NCI-H1930 (cell line): ENCODE data around the gene ACVRL1.

ENCODE experiments used
- DNase-seq, 2 experiments: peaks; one replicate each; lab custom pipeline; 2025; lab: John Stamatoyannopoulos, UW

Gene ACVRL1

DNA sequence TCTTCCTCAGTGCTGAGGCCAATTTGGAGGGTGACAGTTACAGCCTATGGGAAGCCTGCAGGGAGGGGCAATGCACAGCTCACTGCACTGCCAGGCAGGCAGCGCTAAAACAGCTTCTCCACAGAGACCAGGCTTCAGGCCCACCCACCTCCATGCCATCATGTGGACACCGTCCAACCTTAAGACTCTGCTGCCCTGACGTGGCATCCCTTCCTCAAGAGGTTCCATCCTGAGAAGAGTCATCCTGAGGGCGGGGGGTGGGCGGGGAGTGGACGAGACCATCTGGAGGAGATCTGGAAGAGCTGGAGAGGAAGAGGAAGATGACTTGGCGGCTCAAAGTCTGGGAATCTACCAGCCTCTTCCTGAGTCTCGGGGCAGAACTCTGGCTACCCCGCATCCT is 8.4 kb upstream of the ACVRL1 start:
- no peak for DNase-seq

DNA sequence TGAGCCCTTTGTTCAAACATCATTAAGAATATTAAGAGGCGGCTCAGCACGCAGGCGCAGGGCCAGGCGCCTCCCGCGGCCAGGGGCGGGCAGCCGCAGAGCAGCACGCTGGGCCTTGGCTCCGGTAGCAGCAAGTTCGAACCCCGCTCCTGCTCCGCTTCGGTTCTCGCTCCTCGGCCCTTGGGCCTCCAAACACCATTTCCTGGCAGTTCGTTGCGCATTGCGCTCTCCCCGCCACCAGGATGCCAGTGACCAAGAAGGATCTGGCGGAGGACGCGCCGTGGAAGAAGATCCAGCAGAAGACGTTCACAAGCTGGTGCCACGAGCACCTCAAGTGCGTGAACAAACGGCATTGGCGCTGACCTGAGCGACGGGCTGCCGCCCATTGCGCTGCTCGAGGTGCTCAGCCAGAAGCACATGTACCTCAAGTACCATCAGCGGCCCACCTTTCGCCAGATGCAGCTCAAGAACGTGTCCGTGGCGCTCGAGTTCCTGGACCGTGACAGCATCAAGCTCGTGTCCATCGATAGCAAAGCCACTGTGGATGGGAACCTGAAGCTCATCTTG is 6.9 kb upstream of the ACVRL1 start:
- no peak for DNase-seq

DNA sequence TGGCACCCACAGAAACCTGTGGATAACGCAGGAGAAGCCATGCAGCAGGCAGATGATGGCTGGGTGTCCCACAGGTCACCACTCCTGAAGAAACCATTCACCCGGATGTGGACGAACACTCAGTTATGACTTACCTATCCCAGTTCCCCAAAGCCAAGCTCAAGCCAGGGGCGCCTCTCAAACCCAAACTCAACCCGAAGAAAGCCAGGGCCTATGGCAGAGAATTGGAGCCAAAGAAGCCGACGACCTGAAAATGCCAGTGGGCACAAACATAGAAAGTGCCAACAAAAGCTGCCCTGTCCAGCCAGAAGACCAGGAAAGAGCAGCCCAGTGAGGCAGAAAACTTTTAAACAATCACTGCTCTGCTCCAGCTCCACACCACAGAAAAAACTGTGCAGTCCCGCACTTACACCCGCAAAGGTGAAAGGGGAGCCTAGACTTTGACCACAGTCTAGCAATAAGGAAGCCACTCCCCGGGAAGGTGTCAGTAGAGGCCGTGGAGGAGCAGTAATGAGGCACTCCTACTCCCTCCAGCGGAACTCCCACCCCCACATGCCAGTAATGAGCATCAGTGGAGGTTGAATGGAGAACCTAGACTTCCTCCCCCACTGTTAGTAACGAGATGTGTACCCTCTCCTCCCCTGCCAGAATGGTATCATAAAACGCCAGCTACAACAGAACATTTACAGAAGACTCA is 6.0 kb upstream of the ACVRL1 start:
- no peak for DNase-seq

DNA sequence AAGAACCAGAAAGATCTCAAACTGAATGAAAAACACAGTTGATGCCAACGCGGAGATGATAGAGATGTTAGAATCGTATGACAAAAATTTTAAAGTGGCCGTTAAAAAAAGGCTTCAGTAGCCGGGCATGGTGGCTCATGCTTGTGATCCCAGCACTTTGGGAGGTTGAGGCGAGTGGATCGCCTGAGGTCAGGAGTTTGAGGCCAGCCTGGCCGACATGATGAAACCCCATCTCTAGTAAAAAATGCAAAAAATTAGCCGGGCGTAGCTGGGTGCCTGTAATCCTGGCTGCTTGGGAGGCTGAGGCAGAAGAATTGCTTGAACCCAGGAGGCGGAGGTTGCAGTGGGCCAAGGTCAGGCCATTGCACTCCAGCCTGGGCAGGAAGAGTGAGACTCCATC is 5.4 kb upstream of the ACVRL1 start:
- no peak for DNase-seq

DNA sequence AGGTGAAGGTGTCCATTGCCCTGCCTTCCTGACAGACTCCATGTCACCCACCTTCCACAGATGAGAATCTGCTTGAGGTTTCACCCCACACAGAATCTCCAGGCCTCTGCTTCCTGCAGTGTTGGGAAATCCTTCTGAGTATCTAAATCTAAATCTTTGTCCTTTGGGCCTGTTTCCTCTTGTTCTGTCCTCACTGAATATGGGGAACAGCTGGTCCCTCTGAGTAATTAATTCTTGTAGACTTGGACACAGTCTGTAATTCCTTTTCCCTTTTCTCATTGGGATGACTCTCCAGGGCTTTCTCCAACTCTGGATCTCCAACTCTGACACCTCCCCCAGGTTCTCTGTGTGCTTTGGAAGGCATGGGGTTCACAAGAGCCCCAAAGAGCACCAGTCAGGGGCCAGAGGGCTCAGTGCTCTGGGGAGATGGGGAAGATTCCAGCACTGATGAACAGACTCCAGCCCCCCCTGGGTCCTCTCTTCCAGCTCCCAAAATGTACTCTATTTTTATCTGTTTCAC is 2.3 kb upstream of the ACVRL1 start:
- DNase-seq, result no peak

DNA sequence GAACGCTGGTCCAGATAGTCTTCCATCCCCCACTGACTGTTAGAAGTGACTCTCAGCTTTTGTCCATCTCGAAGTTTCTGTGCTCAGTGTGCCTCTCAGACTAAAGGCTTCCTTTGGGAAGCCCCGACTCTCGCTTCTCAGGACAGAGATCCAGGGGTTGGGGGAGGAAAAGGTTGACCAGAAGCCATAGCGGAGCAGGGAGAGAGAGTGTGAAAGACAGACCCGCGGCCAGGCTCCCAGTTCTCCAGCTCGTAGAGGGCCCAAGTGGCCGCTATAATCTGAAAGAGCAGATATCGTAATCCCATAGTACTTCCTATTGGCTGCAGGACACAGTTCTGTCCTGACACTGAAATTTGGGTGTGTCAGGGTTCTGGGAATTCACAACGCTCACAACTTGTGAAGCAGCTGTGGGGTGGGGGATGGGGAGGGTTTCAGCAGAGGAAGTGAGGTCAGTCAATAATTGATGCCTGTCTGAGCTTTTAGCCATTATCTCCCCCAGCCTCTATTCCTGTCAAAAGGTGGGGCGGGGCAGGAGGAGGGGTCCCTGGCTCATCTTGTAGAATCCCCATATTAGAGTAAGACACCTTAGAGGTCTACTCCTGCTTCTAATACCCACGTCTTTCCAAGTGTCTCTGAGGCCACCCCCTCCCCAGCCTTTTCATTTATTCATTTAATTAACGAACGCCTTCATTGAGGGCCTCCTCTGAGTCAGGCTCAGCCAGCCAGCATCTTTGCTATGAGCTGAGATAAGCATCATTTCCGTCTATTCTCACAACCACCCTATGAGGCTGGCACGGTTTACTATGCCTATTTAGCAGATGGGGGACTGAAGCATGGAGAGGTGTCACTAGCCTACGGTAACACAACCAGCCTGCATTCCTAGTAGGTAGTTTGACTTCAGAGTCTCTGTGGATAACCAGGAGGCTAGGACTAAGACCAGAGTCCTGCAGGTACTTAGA is 1.6 kb upstream of the ACVRL1 start:
- no peak for DNase-seq

DNA sequence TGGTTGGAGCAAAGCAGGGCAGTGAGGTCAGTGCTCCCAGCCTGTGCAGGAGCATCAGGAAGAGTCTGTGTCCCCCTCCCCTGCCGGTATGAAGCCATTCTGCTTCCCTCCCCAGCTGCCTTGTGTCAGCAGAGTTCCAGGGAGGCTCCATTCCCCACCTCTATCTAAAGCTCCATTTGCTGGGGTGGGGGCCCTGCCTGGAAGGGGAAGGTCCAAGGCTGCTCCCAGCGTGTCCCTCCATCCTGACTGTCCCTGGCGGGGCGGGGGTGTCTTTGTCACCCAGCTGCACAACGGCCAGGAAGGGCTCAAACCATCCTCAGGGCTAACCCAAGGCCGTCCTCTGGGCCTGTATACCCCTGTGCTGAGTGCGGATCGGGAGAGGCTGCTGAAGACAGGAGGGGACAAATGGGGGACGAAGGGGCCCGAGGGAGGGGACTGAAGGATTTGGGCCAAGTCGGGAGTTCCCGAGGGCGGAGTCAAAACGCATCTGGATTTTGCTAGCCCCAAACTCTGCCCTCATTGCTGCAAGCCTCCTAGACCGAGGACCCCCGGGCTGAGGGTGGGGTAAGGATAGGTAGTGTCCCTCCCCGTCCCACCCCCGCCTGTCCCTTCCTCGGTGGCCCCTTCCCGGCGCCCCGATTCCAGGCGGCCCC is 748 bp upstream of the ACVRL1 start:
- DNase-seq, result no peak

DNA sequence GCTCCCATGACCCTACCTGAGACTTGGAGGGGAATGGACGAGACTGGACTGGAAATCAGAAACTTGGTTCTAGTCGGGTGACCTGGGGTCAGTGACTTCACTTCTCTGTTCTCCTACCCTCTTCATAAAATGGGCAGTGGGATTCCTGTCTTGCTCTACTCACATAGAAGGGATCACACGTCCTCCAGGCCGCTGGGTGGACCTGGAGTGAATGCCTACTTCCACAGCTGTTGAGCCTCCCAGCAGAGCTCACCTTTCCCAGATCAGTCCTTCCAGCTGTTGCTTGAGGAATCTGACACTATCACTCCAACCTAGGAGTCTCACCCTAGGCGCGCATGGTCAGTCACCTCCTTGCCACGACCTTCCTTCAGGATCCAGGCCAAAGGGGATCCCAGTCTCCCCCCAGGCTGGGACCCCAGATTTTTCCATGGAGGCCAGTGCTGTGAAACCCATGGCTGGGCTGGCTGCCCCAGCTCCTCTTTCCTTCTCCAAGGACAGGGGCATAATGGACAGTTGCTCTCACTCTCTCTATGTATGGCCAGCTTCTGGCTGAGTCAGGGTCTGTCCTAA is 637 bp downstream of the ACVRL1 start:
- no peak for DNase-seq

DNA sequence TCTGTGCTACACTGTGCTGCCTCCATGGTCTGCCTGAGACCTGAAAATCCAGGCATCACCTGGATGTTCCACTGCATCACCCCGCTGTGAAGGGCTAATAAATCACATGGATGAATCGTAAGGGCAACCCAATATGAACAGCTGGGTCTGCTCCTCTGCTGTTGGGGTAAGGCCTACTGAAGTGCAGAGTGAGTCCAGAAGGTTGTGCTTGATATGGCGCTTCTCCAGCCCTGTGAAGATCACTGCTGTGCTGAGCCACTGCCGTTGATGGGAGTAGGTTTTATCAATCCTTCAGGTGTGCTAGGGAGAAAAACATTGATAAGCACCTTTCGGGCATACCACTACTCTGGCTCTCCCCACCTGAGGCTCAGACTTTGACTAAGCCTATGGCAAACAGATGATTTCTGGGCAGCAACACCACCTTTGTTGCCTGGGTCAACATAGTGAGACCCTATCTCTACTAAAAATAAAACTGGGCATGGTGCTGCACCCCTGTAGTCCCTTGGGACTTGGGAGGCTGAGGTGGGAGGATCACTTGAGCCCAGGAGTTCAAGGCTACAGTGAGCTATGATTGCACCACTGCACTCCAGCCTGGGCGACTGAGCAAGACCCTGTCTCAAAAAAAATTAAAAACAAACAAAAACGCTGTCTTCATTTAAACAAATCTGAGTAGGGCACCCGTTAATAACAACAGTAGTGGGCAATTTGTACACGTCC is 1.7 kb downstream of the ACVRL1 start:
- DNase-seq, result no peak

DNA sequence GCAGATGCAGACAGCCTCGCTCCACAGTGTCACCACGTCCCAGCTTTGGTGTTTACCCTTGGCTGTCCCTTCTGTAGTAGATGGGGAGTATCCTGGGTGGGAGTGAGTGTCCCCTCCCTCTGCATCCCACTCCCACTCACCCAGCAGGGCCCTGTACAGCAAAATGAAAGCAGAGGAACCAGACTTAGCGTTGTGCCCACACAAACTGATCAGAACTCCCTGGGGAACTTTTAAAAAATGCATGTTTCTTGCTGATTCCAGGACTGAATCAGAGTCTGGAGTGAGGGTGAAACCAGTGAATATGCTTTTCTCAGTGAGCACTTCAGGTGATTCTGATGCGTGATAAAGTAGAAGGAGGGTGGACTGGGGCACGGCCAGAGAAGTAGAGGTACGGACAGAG is 2.9 kb downstream of the ACVRL1 start:
- no peak for DNase-seq

DNA sequence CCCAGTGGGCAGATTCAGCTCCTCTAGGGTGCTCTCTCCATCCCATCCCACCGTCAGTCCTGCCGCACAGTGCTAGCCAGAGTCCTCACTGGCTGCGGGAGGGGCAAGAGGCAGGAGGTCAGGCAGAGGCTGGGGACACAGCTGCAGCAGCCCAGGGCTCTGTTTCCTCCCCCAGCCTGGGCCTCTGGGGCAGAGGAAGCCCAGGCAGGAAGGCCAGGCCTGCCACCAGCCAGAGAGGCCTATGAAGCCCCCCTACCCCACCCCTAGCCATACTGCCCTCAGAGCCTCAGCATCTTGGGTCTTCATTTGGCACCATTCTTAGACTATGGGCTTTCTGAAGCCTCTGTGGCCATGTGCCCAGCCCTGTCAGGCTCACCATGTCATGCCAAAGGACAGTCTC is 3.4 kb downstream of the ACVRL1 start:
- no peak for DNase-seq

DNA sequence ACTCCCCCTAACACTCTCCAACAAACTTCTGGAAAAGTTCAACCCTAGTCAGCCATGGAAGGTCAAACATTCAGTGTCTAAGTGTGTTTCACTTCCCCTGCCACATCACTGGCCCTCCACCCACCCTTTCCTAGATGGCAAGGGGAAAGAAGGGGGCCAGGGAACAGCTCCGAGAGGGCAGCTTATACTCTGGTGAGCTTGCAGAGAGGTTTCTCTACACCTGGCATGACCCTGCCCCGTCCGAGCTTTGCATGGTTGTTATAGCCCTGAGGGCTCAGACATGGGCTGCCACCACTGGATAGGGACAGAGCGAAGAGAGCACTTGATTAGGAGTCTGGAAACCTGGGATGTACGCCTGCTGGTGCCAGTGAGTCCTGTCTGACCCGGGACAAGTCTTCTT is 4.0 kb downstream of the ACVRL1 start:
- DNase-seq, result no peak

DNA sequence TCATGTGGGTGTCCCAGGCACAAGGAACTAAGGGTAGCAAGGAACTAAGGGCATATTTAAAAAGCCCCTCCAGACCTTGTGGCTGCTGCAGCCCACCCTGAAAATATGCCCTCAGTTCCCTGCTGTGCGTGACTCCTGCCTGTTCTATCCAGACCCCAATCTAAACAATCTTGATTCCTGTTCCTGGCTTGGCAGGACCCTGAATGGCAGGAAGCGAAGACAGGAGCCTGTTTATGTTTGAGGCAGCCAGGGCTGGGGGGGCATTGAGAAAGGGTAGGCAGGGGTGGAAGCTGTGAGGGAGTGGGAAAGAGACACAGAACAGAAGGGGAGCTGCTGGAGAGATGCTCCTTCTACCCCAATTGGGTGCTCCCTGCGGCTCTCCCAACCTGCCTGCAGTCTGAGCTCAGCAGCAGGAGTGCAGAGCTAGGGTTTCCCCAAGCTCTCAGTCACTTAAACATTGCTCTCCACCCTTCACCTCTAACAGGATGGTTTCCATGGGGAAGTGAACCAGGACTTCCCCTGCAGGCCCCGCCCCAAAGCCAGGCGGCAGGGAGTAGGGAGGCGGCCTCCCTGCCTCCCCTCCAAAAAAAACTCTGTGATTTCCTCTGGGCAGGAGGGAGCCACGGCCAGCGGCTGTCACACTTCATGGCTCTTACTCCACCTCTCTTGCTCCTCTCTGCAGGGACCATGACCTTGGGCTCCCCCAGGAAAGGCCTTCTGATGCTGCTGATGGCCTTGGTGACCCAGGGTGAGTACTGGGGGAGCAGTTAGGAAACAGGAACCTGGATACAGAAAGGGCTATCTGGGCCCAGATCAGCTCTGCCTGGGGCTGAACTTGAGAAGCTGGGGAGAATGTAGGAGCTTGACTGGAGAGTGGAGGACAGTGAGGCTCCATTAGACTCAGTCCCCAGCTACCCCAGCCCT is 4.7 kb downstream of the ACVRL1 start:
- DNase-seq, result no peak

DNA sequence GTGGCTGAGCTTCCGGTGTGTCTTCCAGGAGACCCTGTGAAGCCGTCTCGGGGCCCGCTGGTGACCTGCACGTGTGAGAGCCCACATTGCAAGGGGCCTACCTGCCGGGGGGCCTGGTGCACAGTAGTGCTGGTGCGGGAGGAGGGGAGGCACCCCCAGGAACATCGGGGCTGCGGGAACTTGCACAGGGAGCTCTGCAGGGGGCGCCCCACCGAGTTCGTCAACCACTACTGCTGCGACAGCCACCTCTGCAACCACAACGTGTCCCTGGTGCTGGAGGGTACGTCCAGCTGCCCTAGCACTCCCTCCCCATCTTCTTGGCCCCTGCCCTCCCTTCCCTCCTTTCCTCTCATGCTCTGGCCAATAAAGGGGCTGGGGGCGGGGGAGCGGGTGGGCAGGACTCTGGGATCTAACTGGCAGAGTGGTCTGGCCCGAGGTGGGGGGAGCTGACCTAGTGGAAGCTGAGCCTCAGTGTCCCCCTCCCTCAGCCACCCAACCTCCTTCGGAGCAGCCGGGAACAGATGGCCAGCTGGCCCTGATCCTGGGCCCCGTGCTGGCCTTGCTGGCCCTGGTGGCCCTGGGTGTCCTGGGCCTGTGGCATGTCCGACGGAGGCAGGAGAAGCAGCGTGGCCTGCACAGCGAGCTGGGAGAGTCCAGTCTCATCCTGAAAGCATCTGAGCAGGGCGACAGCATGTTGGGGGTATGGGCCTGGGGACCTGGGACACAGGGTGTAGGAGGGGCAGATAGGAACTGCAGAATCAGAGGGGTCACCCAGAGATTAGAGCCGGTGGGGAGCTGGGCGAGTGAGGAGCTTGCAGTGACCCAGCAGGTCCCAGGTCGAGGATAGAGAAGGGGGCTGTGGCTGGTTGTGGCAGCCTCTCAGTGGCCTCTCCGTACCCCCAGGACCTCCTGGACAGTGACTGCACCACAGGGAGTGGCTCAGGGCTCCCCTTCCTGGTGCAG is 6.0 kb downstream of the ACVRL1 start:
- no peak for DNase-seq

DNA sequence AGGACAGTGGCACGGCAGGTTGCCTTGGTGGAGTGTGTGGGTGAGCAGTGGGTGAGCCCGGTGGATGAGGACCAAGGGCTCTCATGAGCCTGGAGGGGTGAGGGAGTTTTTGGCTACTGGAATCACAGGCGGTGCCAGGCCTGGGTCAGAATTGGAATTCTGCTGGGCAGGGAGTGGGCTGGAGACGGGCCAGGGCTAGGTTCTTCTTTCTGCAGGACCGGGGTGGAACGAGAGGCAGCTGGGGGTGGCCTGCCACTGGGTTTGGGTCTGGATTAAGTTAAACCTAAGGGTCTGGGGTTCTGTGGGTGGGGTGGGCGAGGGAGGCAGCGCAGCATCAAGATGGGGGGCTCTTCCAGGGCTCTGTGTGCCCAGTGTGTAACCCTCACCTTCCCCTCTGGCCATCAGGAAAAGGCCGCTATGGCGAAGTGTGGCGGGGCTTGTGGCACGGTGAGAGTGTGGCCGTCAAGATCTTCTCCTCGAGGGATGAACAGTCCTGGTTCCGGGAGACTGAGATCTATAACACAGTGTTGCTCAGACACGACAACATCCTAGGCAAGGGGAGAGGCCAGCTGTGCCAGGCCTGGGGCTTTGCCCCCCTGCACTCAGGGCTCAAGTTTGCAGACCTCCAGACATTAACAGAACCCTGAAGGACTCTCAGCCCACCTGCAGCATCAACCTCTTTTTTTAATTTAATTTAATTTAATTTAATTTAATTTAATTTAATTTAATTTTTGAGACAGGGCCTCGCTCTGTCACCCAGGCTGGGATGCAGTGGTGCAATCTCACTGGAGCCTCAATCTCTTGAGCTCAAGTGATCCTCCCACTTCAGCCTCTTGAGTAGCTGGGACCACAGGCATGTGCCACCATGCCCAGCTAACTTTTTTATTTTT is 7.0 kb downstream of the ACVRL1 start:
- DNase-seq, result no peak

DNA sequence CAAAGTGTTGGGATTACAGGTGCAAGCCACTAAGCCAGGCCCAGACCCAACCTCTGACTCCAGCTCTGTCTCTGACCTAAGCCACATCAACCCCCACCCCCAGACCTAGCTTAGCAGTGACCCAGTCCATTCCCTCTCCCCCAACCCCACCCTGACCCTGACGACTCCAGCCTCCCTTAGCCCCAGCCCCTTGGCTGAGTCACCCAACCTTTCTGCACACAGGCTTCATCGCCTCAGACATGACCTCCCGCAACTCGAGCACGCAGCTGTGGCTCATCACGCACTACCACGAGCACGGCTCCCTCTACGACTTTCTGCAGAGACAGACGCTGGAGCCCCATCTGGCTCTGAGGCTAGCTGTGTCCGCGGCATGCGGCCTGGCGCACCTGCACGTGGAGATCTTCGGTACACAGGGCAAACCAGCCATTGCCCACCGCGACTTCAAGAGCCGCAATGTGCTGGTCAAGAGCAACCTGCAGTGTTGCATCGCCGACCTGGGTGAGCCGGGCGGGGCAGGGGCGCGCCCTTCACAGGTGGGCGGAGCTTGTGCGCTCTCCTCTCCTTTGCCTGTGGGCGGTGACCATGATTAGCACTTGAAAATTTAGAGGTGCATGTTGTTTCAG is 7.8 kb downstream of the ACVRL1 start:
- DNase-seq, result no peak

DNA sequence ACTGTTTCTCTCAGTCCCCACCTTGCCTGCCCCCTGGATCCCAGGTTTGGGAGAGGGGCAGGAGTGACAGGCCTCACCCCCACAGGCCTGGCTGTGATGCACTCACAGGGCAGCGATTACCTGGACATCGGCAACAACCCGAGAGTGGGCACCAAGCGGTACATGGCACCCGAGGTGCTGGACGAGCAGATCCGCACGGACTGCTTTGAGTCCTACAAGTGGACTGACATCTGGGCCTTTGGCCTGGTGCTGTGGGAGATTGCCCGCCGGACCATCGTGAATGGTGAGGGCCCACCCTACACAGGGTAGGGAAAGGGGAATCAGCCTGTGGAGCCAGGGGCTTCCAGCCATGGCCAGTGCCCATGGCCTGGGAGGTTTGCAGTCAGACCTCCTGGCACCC is 8.6 kb downstream of the ACVRL1 start:
- no peak for DNase-seq
